ENCODE measurements around the gene CLASP1. TPM values are rescaled to one million over a fixed set of nuclear protein-coding genes. Genes with fewer than 3 reads are reported as not detected.

The CLASP1 gene
- total RNA-seq, 4 donors from 2014 or later: 28.9 to 58.0 (median 41.9) TPM

- Histone ChIP-seq H3K27ac (no peak overlapping the region), H3K4me1 (no peaks in the 10 kb centered on the region), H3K36me3 (peaks cover 0 to 65% (median 13%) of the 10 kb centered on the region in 3 donors), H3K4me3 (no peak overlapping the region), H3K27me3 (no peaks in the 10 kb centered on the region), H3K9me3 (no peaks in the 10 kb centered on the region)
- 80 to 92% methylated on average over 7 to 8 of the region's 8 CpGs for WGBS, 2 donors
- TF ChIP-seq POLR2A (IDR thresholded peaks at IDR 0.05) (no peak), CTCF (IDR thresholded peaks at IDR 0.05) (no peak)
- DNase-seq: no peak
- intact Hi-C loops (cut with DNase I): no loop called here
Observed at GRCh38 chr2:121429119-121429903, 220.0 kb downstream of the CLASP1 start.

GRCh38 chr2:121427187-121427689 lies 222.0 kb downstream of the CLASP1 start:
- Histone ChIP-seq H3K27ac (no peak overlapping the region), H3K9me3 (no peaks in the 10 kb centered on the region), H3K4me3 (no peak overlapping the region), H3K27me3 (no peaks in the 10 kb centered on the region), H3K4me1 (no peaks in the 10 kb centered on the region), H3K36me3 (peaks cover 0 to 77% (median 13%) of the 10 kb centered on the region in 3 donors)
- DNase-seq: no peak
- TF ChIP-seq POLR2A (IDR thresholded peaks at IDR 0.05) (no peak), CTCF (IDR thresholded peaks at IDR 0.05) (no peak)
- intact Hi-C loops (cut with DNase I): no loop called here
- 74% methylated on average over 2 of the region's 2 CpGs for WGBS, 2 donors

- TF ChIP-seq CTCF (IDR thresholded peaks at IDR 0.05) (no peak), POLR2A (IDR thresholded peaks at IDR 0.05) (no peak)
- intact Hi-C loops (cut with DNase I): no loop called here
- H3K9me3 ChIP-seq: no peaks in the 10 kb centered on the region
- H3K27me3 ChIP-seq: no peaks in the 10 kb centered on the region
- no peak for DNase-seq
- H3K4me3 ChIP-seq: no peak overlapping the region
- WGBS, 2 donors: 94 to 97% methylated on average over 5 of the region's 5 CpGs
- peaks cover 4 to 96% (median 8%) of the 10 kb centered on the region in 3 donors for H3K36me3 ChIP-seq
- no peak overlapping the region for H3K27ac ChIP-seq
- no peaks in the 10 kb centered on the region for H3K4me1 ChIP-seq
Observed at GRCh38 chr2:121420486-121420885, 228.8 kb downstream of the CLASP1 start.

- peaks cover 4 to 96% (median 15%) of the 10 kb centered on the region in 3 donors for H3K36me3 ChIP-seq
- no peaks in the 10 kb centered on the region for H3K9me3 ChIP-seq
- intact Hi-C loops (cut with DNase I): no loop called here
- no peak overlapping the region for H3K4me3 ChIP-seq
- no peaks in the 10 kb centered on the region for H3K27me3 ChIP-seq
- TF ChIP-seq POLR2A (IDR thresholded peaks at IDR 0.05): no peak
- no peak for TF ChIP-seq CTCF (IDR thresholded peaks at IDR 0.05)
- no peaks in the 10 kb centered on the region for H3K4me1 ChIP-seq
- no peak for DNase-seq
- H3K27ac ChIP-seq: no peak overlapping the region
- WGBS, 2 donors: 96 to 98% methylated on average over 3 of the region's 3 CpGs
Observed at GRCh38 chr2:121419081-121419699, 230.1 kb downstream of the CLASP1 start.

GRCh38 chr2:121418494-121419058 lies 230.7 kb downstream of the CLASP1 start:
- intact Hi-C loops (cut with DNase I): no loop called here
- 95 to 97% methylated on average over 14 to 18 of the region's 18 CpGs for WGBS, 2 donors
- H3K36me3 ChIP-seq: peaks cover 4 to 96% (median 17%) of the 10 kb centered on the region in 3 donors
- no peak for DNase-seq
- no peak overlapping the region for H3K27ac ChIP-seq
- no peaks in the 10 kb centered on the region for H3K9me3 ChIP-seq
- H3K4me1 ChIP-seq: no peaks in the 10 kb centered on the region
- H3K27me3 ChIP-seq: no peaks in the 10 kb centered on the region
- TF ChIP-seq POLR2A (IDR thresholded peaks at IDR 0.05) (no peak), CTCF (IDR thresholded peaks at IDR 0.05) (no peak)
- no peak overlapping the region for H3K4me3 ChIP-seq
